IPS DF 6.9 (cell line): Measurements from ENCODE around the gene SLU7.

Source experiments
- DNase-seq: peaks from one replicate; pipeline ENCODE4 v3.0.0-alpha.2; 2013; ENCODE audit warnings: low read depth, low spot score
- H3K27ac ChIP-seq: one replicate; pipeline ENCODE4 v1.5.1; 2013; ENCODE audit warnings: low read length, control low read depth
- H3K27me3 ChIP-seq: 2 replicates; pipeline ENCODE4 v1.6.1; 2013; ENCODE audit warnings: mild to moderate bottlenecking, low read length; ENCODE audit not compliant: control insufficient read depth, insufficient read depth
- H3K36me3 ChIP-seq: 2 replicates; pipeline ENCODE4 v1.6.1; 2013; ENCODE audit warnings: low read length; ENCODE audit not compliant: control insufficient read depth, insufficient read depth
- H3K4me1 ChIP-seq: 2 replicates; pipeline ENCODE4 v1.6.1; 2013; ENCODE audit warnings: low read length; ENCODE audit not compliant: control insufficient read depth, insufficient read depth
- H3K4me3 ChIP-seq: 2 replicates; pipeline ENCODE4 v1.5.1; 2013; ENCODE audit warnings: mild to moderate bottlenecking, low read length
- H3K9me3 ChIP-seq: 2 replicates; pipeline ENCODE4 v1.6.1; 2013; ENCODE audit warnings: low read length, inconsistent platforms; ENCODE audit not compliant: control insufficient read depth, insufficient read depth
- WGBS: extraction: QIAGEN DNeasy Blood & Tissue Kit; methylation state at CpG from one replicate; pipeline ENCODE4 v1.1.7; 2013; ENCODE audit warnings: mixed read lengths, missing lambda C conversion rate; ENCODE audit not compliant: insufficient read length, insufficient coverage; 5-methylcytosine and 5-hydroxymethylcytosine counted together

The SLU7 gene

DNA sequence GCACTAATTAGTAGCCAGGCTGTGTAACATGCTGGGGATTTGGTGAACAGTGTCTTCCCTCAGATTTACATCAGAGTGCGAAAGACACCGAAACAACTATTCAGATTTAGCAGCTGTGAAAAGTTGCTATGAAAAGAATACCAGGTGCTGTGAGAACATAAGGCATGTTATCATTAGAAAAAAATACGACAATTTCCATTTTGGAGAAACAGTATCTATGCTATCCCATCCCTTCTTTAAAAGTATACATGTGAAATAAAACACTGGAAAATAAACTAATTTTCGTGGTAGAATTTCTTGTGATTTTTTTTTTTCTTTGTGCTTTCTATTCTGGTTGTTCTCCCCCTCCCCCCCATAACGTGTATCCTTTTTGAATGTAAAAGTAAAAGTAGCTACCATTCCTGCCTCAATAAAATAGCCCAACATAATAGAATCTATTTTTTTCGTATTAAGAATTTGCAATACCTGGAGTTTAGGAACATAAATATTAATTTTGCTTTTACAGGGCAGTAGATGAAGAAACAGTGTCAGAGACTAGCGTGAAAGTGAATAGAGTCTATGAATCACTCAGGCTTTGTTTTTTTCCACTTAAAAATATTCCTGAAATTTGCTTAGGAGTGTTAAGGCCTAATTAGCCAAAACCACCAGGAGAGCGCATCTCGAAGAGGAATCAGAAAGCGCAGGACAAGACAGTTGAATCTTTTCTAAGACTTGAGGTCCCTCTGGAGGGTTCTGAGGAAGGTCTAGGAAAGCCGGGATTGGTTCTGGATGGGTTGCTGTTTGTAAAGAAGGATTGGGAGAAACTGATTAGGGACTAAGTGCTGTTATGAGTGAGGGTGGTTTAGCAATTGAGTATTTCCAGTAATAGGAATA lies 813 bp upstream of the SLU7 start:
- Histone ChIP-seq H3K27me3 (no peaks in the 10 kb centered on the region), H3K36me3 (peaks cover 4% of the 10 kb centered on the region; the same call in 1 of the 2 replicates), H3K4me1 (no peaks in the 10 kb centered on the region; the same call in 1 of the 2 replicates), H3K27ac (no peak overlapping the region), H3K9me3 (no peaks in the 10 kb centered on the region), H3K4me3 (peak overlapping the region; percentile 48; the same call in 1 of the 2 replicates)
- DNase-seq: no peak
- no CpG with 5 or more reads among the region's 11 CpGs for WGBS

DNA sequence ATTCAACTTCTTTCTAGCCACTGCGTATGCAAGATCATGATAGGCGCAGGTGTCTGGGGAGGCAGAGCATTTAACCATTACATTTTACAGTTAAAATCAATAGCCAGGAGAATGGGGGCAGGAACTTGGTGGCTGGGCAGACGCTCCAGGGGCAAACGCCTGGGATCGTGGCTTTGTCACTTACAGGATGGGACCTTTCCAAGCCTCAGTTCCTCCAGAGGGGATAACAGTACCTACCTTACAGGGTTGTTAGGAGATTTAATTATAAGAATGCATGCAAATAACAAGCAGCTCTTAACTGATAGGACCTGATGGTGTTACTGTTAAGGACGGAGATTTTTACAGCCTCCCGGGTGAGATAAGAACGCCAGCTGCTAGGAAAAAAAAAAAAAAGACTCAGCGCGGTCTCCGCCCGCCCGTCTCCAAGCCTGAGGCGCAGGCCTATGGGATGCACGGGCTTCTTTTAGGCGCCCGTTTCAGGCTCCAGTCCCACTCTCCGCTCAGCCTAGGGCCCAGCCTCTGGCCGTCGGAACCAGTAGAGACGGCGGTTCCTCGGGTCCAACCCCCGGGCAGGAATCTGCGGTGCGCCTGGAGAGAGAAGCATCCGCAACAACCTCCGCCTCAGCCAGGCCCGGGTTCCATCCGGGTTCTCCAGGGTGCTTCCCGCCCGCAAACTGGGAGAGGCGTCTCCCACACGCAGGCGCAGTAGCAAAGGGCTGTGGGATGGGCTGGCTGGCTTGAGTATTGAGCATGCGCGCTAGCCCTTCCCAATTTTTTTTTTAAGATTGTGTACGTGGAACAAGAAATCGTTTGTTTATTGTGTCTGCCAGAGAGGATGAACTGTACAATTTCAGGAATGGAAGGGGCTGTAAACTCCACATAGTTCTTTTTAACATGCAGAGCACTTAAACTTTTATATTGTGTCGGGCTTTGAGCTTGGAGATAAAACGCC lies 19.2 kb downstream of the SLU7 start, which contains the start of gene FAM200C:
FAM200C (minus strand) TSS at position 653 of the 952 bp plus-strand sequence. CDS start 4,564 bp downstream, outside the sequence.
- peak; percentile 79 for DNase-seq
- peak within 1 kb of the TSS; percentile 95 for H3K4me3 ChIP-seq
- H3K27ac ChIP-seq: no peak within 1 kb of the TSS
- WGBS: no CpG with 5 or more reads among the region's 41 CpGs
- H3K27me3 ChIP-seq: no peaks in the 10 kb centered on the region
- H3K4me1 ChIP-seq: no peaks in the 10 kb centered on the region
- H3K9me3 ChIP-seq: no peaks in the 10 kb centered on the region
- no peaks in the 10 kb centered on the region; the same call in 1 of the 2 replicates for H3K36me3 ChIP-seq

DNA sequence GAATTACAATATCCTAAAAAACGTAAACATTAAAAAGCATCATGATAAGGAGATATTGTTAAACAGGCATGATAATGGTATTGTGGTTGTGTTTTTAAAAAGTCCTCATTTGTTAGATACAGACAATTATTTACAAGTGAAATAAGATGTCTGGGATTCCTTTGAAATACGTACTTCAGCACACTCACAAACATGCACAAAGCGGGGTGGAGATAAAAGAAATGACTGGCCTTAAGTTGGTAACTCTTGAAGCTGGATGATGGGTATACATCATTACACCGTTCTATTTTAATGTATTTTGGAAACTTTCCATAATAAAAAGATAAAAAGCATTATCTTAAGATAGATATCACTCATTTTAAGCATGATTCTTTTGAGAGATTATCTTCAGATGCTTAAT lies 20.1 kb downstream of the SLU7 start:
- Histone ChIP-seq H3K4me3 (no peak overlapping the region), H3K9me3 (no peaks in the 10 kb centered on the region), H3K27ac (no peak overlapping the region), H3K36me3 (no peaks in the 10 kb centered on the region; the same call in 1 of the 2 replicates), H3K27me3 (no peaks in the 10 kb centered on the region), H3K4me1 (no peaks in the 10 kb centered on the region)
- no peak for DNase-seq
- no CpG with 5 or more reads among the region's 4 CpGs for WGBS

DNA sequence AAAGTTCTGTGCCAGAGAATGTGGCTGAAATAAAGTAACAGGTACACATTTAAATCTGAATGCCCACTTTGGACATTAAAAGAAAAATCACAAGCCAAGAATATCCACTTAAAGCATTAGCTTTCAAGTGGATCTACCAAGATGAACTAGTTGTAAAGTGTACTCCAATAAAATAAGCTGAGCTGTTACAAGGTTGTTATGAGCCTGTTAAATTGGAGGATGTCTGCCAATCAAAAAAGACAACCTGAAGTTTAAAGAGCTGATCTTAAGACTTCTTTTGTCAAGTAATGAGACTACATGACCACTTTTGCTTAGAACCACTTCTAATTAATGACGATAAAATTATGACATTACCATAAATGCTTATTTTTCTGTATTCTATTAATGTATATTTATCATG lies 21.4 kb downstream of the SLU7 start:
- H3K4me3 ChIP-seq: no peak overlapping the region
- no peak overlapping the region for H3K27ac ChIP-seq
- H3K4me1 ChIP-seq: no peaks in the 10 kb centered on the region
- no CpG with 5 or more reads among the region's 1 CpG for WGBS
- DNase-seq: no peak
- no peaks in the 10 kb centered on the region for H3K36me3 ChIP-seq
- no peaks in the 10 kb centered on the region for H3K9me3 ChIP-seq
- no peaks in the 10 kb centered on the region for H3K27me3 ChIP-seq

DNA sequence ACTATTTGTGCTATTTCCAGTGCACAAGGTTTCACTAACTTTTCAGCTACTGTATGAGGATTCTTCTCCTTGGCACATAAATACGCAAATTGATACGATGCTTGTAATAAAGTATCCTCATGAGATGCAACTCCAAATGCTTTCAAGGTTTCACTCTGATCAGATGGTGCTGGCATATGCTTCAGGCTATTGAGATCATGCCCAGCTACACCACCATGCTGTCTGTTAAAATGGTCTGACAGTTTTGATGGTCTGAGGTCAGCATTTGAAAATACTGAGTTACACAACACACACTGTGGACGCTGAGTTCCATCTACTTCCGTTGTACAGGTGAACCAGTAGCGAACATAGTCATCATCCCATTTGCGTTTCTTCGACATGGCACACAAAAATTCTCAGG lies 23.8 kb downstream of the SLU7 start:
- Histone ChIP-seq H3K27me3 (no peaks in the 10 kb centered on the region), H3K4me1 (no peaks in the 10 kb centered on the region), H3K27ac (no peak overlapping the region), H3K36me3 (no peaks in the 10 kb centered on the region), H3K9me3 (no peaks in the 10 kb centered on the region), H3K4me3 (no peak overlapping the region)
- no CpG with 5 or more reads among the region's 7 CpGs for WGBS
- DNase-seq: no peak

DNA sequence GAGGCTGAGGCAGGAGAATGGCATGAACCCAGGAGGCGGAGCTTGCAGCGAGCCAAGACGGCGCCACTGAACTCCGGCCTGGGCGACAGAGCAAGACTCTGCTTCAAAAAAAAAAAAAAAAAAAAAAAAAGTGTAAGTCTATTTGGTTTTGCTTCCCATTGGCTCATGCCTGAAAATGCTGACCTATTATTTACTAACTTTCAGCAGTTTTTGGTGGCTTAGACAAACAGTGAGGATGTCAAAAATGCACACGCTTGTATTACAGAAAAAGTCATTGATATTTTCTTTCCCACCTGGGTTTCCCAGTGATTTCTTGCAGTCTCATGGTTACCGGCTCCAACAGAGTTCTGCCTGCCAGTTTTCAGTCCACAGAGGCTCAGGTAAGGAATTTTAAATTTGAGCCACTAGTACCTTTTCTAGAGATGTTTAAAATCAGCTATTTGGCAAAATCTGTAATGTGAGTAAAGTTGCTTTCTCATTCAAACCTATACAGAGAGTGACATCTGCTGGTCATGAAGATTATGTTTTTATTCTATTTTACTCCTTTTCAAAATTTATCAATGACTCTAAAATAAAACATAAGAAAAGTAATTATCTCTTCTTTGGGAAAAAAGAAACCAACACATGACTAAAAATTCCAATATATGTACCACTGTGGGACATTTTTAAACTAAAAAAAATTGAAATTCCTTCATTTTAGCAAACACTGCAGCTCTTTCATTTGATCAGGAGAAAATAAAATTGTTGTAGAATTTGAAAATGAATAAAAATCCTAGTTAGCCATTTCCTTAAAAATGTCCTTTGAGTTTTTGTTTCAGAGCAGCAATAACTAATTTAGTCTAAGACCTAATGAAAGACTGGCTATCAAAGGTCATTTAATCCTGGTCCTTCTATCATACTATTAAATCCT lies 27.8 kb downstream of the SLU7 start:
- Histone ChIP-seq H3K4me1 (no peaks in the 10 kb centered on the region), H3K27ac (no peak overlapping the region), H3K36me3 (no peaks in the 10 kb centered on the region), H3K9me3 (no peaks in the 10 kb centered on the region), H3K4me3 (no peak overlapping the region), H3K27me3 (no peaks in the 10 kb centered on the region)
- WGBS: no CpG with 5 or more reads among the region's 8 CpGs
- no peak for DNase-seq

DNA sequence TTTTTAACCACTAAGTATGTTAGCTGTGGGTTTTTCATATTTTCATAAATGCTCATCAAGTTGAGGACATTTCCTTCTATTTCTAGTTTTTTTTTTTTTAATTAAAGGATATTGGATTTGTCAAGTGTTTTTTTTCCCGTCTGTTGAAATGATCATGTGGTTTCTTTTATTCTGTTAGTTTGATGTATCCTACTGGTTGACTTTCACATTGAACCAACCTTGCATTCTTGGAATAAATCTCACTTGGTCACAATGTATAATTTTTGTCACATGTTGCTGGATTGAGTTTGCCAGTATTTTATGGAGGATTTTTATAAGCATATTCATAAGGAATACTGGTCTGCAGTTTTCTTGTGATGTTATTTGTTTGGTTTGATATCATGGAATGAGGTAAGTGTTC lies 31.4 kb downstream of the SLU7 start:
- Histone ChIP-seq H3K27me3 (no peaks in the 10 kb centered on the region), H3K4me1 (no peaks in the 10 kb centered on the region), H3K9me3 (no peaks in the 10 kb centered on the region), H3K27ac (no peak overlapping the region), H3K36me3 (no peaks in the 10 kb centered on the region), H3K4me3 (no peak overlapping the region)
- WGBS: no CpG with 5 or more reads among the region's 1 CpG
- DNase-seq: no peak

DNA sequence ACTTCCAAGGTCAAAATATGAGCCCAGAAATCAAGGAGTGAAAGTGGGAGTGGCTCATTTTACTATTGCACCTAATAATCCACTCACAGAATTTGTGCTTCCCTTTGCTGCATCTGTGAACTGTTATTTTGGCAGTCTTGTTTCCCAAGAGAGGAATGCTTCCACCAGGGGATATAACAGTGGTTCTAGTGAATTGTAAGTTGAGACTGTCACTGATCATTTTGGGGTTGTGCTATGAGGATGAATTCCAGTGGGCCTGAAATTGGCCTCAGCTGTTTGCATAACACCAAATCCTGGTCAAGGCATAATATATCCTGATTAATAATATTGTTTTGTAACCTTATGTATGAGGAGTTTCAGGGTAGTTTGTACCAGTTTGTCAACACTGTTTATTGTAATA lies 33.4 kb downstream of the SLU7 start:
- no peaks in the 10 kb centered on the region for H3K36me3 ChIP-seq
- H3K9me3 ChIP-seq: no peaks in the 10 kb centered on the region
- no peak for DNase-seq

DNA sequence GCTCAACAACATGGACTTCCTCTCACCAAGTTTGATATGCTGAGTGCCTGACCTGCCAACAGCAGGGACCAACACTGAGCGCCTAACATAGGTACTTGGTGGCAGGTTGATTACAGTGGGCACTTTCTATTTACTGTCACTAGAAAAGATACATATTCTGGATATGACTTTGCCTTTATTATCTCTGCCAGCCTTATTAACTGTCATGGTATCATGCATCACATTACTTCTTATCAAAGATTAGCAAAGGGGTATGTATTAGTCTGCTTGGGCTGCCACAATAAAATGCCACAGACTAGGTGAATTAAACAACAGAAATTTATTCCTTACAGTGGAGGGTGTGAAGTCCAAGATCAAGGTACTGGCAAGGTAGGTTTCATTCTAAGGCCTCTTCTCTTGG lies 34.2 kb downstream of the SLU7 start:
- no peaks in the 10 kb centered on the region for H3K4me1 ChIP-seq
- H3K4me3 ChIP-seq: no peak overlapping the region
- H3K27ac ChIP-seq: no peak overlapping the region
- no peak for DNase-seq
- no peaks in the 10 kb centered on the region for H3K27me3 ChIP-seq
- H3K9me3 ChIP-seq: no peaks in the 10 kb centered on the region
- H3K36me3 ChIP-seq: no peaks in the 10 kb centered on the region
- WGBS: no CpG with 5 or more reads among the region's 1 CpG

More for the DNA sequence above, 33.4 kb downstream of the SLU7 start:
- no peak overlapping the region for H3K4me3 ChIP-seq
- no peak overlapping the region for H3K27ac ChIP-seq
- no peaks in the 10 kb centered on the region for H3K4me1 ChIP-seq
- no peaks in the 10 kb centered on the region for H3K27me3 ChIP-seq

DNA sequence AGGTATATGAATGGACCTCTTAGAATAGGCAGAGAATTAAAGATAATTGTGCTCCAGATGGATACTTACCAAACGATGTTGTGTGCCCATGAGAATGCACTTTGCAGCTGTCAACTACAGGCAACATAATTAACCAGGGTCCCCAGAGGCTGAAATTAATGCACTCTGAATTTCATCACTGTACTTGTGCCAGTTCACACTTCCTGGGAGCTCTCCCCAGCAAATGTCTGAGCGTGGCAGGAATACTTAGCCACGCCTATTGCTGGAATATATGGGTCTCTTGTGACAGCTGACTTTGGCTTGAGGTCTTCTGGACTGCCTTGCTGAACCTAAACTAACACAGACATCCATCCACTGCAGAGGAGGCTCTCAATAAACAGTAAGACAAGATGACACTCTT lies 36.5 kb downstream of the SLU7 start:
- WGBS: no CpG with 5 or more reads among the region's 3 CpGs
- no peak overlapping the region for H3K27ac ChIP-seq
- H3K4me3 ChIP-seq: no peak overlapping the region
- no peak for DNase-seq
- no peaks in the 10 kb centered on the region for H3K36me3 ChIP-seq
- no peaks in the 10 kb centered on the region for H3K27me3 ChIP-seq
- H3K4me1 ChIP-seq: no peaks in the 10 kb centered on the region
- H3K9me3 ChIP-seq: no peaks in the 10 kb centered on the region
